Measurements from ENCODE around the gene NMRAL1. TPM values are rescaled to one million over a fixed set of nuclear protein-coding genes. Genes with fewer than 3 reads are reported as not detected.
A peak's percentile ranks its signal among the peaks of the same experiment; 100 is the strongest.

Gene NMRAL1
- total and polyA plus RNA-seq, 10 of the 15 experiments (the other 5 are each of a cell fraction or from before 2014, with no cell fraction given) = 4.8 to 102 (median 62.5) TPM

- intact Hi-C loops (cut with micrococcal nuclease; ENCODE audit: unreplicated experiment) = loop anchor here (5.0 to 10.0 kb wide), 2 partner anchors 46 to 118 kb away; partner anchors contain the start of genes DNAJA3 and PAM16
- no peak overlapping the region for H3K9ac ChIP-seq (ENCODE audit: control insufficient read depth, insufficient read depth, low read length)
- TF ChIP-seq TBL1XR1 (IDR thresholded peaks at IDR 0.05; ENCODE audit: low read depth, low read length) (no peak), MTA2 (IDR thresholded peaks at IDR 0.05; ENCODE audit: low read depth) (no peak), NFYB (IDR thresholded peaks at IDR 0.05; ENCODE audit: insufficient read depth, low read depth, low read length) (no peak), ZSCAN29 (IDR thresholded peaks at IDR 0.05) (no peak), NBN (IDR thresholded peaks at IDR 0.05) (no peak), NFYA (IDR thresholded peaks at IDR 0.05; ENCODE audit: borderline replicate concordance, low read depth, low read length) (no peak), WRNIP1 (IDR thresholded peaks at IDR 0.05; ENCODE audit: borderline replicate concordance, low read depth, low read length) (no peak), PML (IDR thresholded peaks at IDR 0.05; ENCODE audit: low read length) (no peak), BCL11A (IDR thresholded peaks at IDR 0.05; ENCODE audit: low read depth, low read length) (no peak)
- no peak overlapping the region for H2AFZ ChIP-seq (ENCODE audit: control insufficient read depth, low read depth, low read length)
- in situ Hi-C loops (cut with MboI) = no loop called here
- H3K27ac ChIP-seq (ENCODE audit: control insufficient read depth, insufficient read depth) = no peak overlapping the region
- peaks cover 0 to 5% of the 10 kb centered on the region in 2 experiments; a peak in 2 of 4 replicates for H3K36me3 ChIP-seq (ENCODE audit: control insufficient read depth in 2 of 2, insufficient read depth in 2 of 2, low read length in 1 of 2)
- ChIA-PET CTCF (no interaction called here), SMC1A (ENCODE audit: uncharacterized antibody, unreplicated experiment) (interaction anchor here (0.6 to 1.0 kb wide), 2 partner anchors 34 to 182 kb away, joined by 3 read pairs; no protein-coding TSS in a partner anchor), POLR2A (interaction anchor here (0.7 to 4.1 kb wide), 5 partner anchors 15 to 152 kb away, joined by 3 to 33 read pairs (median 4); partner anchors contain the start of gene CORO7), RAD21 (ENCODE audit: unreplicated experiment) (no interaction called here)
- peaks cover 28% of the 10 kb centered on the region for H3K79me2 ChIP-seq (ENCODE audit: control insufficient read depth, insufficient read depth, low read length)
- peaks cover 4% of the 10 kb centered on the region; the same call in 1 of the 2 replicates for H3K4me1 ChIP-seq (ENCODE audit: control insufficient read depth, insufficient read depth, low read length)
- ATAC-seq (no peak), FAIRE-seq (no peak), DNase-seq (ENCODE audit: low read depth, low spot score) (no peak)
- H3K4me3 ChIP-seq = 0 out of 2 replicates have a peak overlapping the region, but pooled peaks have one; percentile 50
- no peaks in the 10 kb centered on the region for H3K9me3 ChIP-seq (replicated peaks; ENCODE audit: control insufficient read depth, insufficient read depth, low read length)
- H4K20me1 ChIP-seq (ENCODE audit: control insufficient read depth, insufficient read depth) = no peaks in the 10 kb centered on the region
- no TSS peak for BruUV-seq (replicated peaks)
- peak overlapping the region; percentile 7; the same call in 1 of the 2 replicates for H3K4me2 ChIP-seq (ENCODE audit: control insufficient read depth, insufficient read depth)
- no peaks in the 10 kb centered on the region for H3K27me3 ChIP-seq (replicated peaks in 1 of 2; ENCODE audit: control insufficient read depth in 2 of 2, insufficient read depth in 2 of 2, low read length in 1 of 2)
- WGBS (ENCODE audit: insufficient coverage, insufficient replicate concordance, low lambda C conversion rate, missing lambda C conversion rate) = 59% methylated on average over 4 of the region's 4 CpGs
Measured at GRCh38 chr16:4472880-4473279, 1.5 kb downstream of the NMRAL1 start.

Measured in GM12878 (cell line).